ENCODE data around the gene SOCS1.
A peak's percentile ranks its signal among the peaks of the same experiment; 100 is the strongest.
"Not testable (repeated sequence)": the region's sequence is repeated elsewhere in the genome, so short reads cannot be mapped to it uniquely, and the experiment has no call there.

The SOCS1 gene

GRCh38 chr16:11224096-11224893 is 31.7 kb downstream of the SOCS1 start:
- Mint-ChIP-seq H3K27me3 (peaks cover 4% of the 10 kb centered on the region), H3K4me3 (peak overlapping the region; percentile 59), H3K27ac (peak overlapping the region; percentile 79), H3K4me1 (ENCODE audit: low read depth) (peaks cover 47% of the 10 kb centered on the region), H3K36me3 (ENCODE audit: low read depth) (no peaks in the 10 kb centered on the region), H3K9me3 (no peaks in the 10 kb centered on the region)
- intact Hi-C loops (cut with micrococcal nuclease): no loop called here

- H3K36me3 Mint-ChIP-seq (ENCODE audit: low read depth); intact Hi-C loops (cut with micrococcal nuclease); H3K27ac Mint-ChIP-seq; H3K9me3 Mint-ChIP-seq; H3K27me3 Mint-ChIP-seq; H3K4me3 Mint-ChIP-seq: not testable (repeated sequence)
- H3K4me1 Mint-ChIP-seq (ENCODE audit: low read depth): peaks cover 43% of the 10 kb centered on the region
Observed at GRCh38 chr16:11220507-11220906, 35.5 kb downstream of the SOCS1 start.

GRCh38 chr16:11219178-11219577 is 36.8 kb downstream of the SOCS1 start:
- H3K36me3 Mint-ChIP-seq (ENCODE audit: low read depth): no peaks in the 10 kb centered on the region
- no peak overlapping the region for H3K4me3 Mint-ChIP-seq
- no peak overlapping the region for H3K27ac Mint-ChIP-seq
- peaks cover 30% of the 10 kb centered on the region for H3K4me1 Mint-ChIP-seq (ENCODE audit: low read depth)
- peaks cover 10% of the 10 kb centered on the region for H3K9me3 Mint-ChIP-seq
- H3K27me3 Mint-ChIP-seq: peaks cover 2% of the 10 kb centered on the region
- intact Hi-C loops (cut with micrococcal nuclease): no loop called here

GRCh38 chr16:11218604-11218962 is 37.4 kb downstream of the SOCS1 start:
- Mint-ChIP-seq H3K4me1 (ENCODE audit: low read depth) (peaks cover 27% of the 10 kb centered on the region), H3K4me3 (no peak overlapping the region), H3K9me3 (peaks cover 10% of the 10 kb centered on the region), H3K27me3 (peaks cover 2% of the 10 kb centered on the region), H3K27ac (no peak overlapping the region), H3K36me3 (ENCODE audit: low read depth) (no peaks in the 10 kb centered on the region)
- intact Hi-C loops (cut with micrococcal nuclease): no loop called here

- Mint-ChIP-seq H3K36me3 (ENCODE audit: low read depth) (no peaks in the 10 kb centered on the region), H3K27me3 (peaks cover 4% of the 10 kb centered on the region), H3K9me3 (peaks cover 10% of the 10 kb centered on the region), H3K4me1 (ENCODE audit: low read depth) (peaks cover 29% of the 10 kb centered on the region), H3K4me3 (no peak overlapping the region), H3K27ac (no peak overlapping the region)
- intact Hi-C loops (cut with micrococcal nuclease): no loop called here
Observed at GRCh38 chr16:11217651-11218603, 38.1 kb downstream of the SOCS1 start.

GRCh38 chr16:11215935-11216556 is 40.0 kb downstream of the SOCS1 start:
- peaks cover 10% of the 10 kb centered on the region for H3K9me3 Mint-ChIP-seq
- peaks cover 17% of the 10 kb centered on the region for H3K27me3 Mint-ChIP-seq
- H3K4me1 Mint-ChIP-seq (ENCODE audit: low read depth): peaks cover 42% of the 10 kb centered on the region
- intact Hi-C loops (cut with micrococcal nuclease): no loop called here
- H3K4me3 Mint-ChIP-seq: no peak overlapping the region
- no peaks in the 10 kb centered on the region for H3K36me3 Mint-ChIP-seq (ENCODE audit: low read depth)
- H3K27ac Mint-ChIP-seq: no peak overlapping the region

- H3K27ac Mint-ChIP-seq: peak overlapping the region; percentile 65
- H3K36me3 Mint-ChIP-seq (ENCODE audit: low read depth): no peaks in the 10 kb centered on the region
- no peak overlapping the region for H3K4me3 Mint-ChIP-seq
- peaks cover 18% of the 10 kb centered on the region for H3K27me3 Mint-ChIP-seq
- H3K4me1 Mint-ChIP-seq (ENCODE audit: low read depth): peaks cover 50% of the 10 kb centered on the region
- intact Hi-C loops (cut with micrococcal nuclease): no loop called here
- H3K9me3 Mint-ChIP-seq: peaks cover 10% of the 10 kb centered on the region
Observed at GRCh38 chr16:11213799-11214198, 42.2 kb downstream of the SOCS1 start.

- Mint-ChIP-seq H3K36me3 (ENCODE audit: low read depth) (no peaks in the 10 kb centered on the region), H3K9me3 (peaks cover 10% of the 10 kb centered on the region), H3K4me3 (no peak overlapping the region), H3K27me3 (peaks cover 18% of the 10 kb centered on the region), H3K27ac (peak overlapping the region; percentile 65), H3K4me1 (ENCODE audit: low read depth) (peaks cover 53% of the 10 kb centered on the region)
- intact Hi-C loops (cut with micrococcal nuclease): no loop called here
Observed at GRCh38 chr16:11213373-11213772, 42.6 kb downstream of the SOCS1 start.

GRCh38 chr16:11212798-11213196 is 43.2 kb downstream of the SOCS1 start:
- intact Hi-C loops (cut with micrococcal nuclease): no loop called here
- H3K9me3 Mint-ChIP-seq: peaks cover 10% of the 10 kb centered on the region
- H3K4me3 Mint-ChIP-seq: no peak overlapping the region
- H3K4me1 Mint-ChIP-seq (ENCODE audit: low read depth): peaks cover 59% of the 10 kb centered on the region
- peak overlapping the region; percentile 65 for H3K27ac Mint-ChIP-seq
- H3K27me3 Mint-ChIP-seq: peaks cover 18% of the 10 kb centered on the region
- H3K36me3 Mint-ChIP-seq (ENCODE audit: low read depth): no peaks in the 10 kb centered on the region

- Mint-ChIP-seq H3K9me3 (peaks cover 10% of the 10 kb centered on the region), H3K27ac (peak overlapping the region; percentile 48), H3K4me3 (no peak overlapping the region), H3K27me3 (peaks cover 18% of the 10 kb centered on the region), H3K4me1 (ENCODE audit: low read depth) (peaks cover 64% of the 10 kb centered on the region), H3K36me3 (ENCODE audit: low read depth) (no peaks in the 10 kb centered on the region)
- intact Hi-C loops (cut with micrococcal nuclease): no loop called here
Observed at GRCh38 chr16:11211977-11212797, 43.8 kb downstream of the SOCS1 start.

- Mint-ChIP-seq H3K27ac (peak overlapping the region; percentile 48), H3K4me3 (no peak overlapping the region), H3K36me3 (ENCODE audit: low read depth) (no peaks in the 10 kb centered on the region), H3K4me1 (ENCODE audit: low read depth) (peaks cover 72% of the 10 kb centered on the region), H3K9me3 (peaks cover 9% of the 10 kb centered on the region), H3K27me3 (peaks cover 18% of the 10 kb centered on the region)
- intact Hi-C loops (cut with micrococcal nuclease): no loop called here
Observed at GRCh38 chr16:11211061-11211976, 44.7 kb downstream of the SOCS1 start.

- peak overlapping the region; percentile 72 for H3K27ac Mint-ChIP-seq
- H3K27me3 Mint-ChIP-seq: peaks cover 18% of the 10 kb centered on the region
- H3K36me3 Mint-ChIP-seq (ENCODE audit: low read depth): no peaks in the 10 kb centered on the region
- H3K4me3 Mint-ChIP-seq: no peak overlapping the region
- peaks cover 83% of the 10 kb centered on the region for H3K4me1 Mint-ChIP-seq (ENCODE audit: low read depth)
- H3K9me3 Mint-ChIP-seq: no peaks in the 10 kb centered on the region
- intact Hi-C loops (cut with micrococcal nuclease): no loop called here
Observed at GRCh38 chr16:11210260-11210659, 45.7 kb downstream of the SOCS1 start.

Measured in dendritic cell treated with granulocyte-macrophage colony-stimulating factor and Interleukin-4, amounts not matched to agents 40 ng/mL and 50 ng/mL, for 4 days (primary cell).